Measurements from ENCODE around the gene EIF4A3.

Gene EIF4A3

DNA sequence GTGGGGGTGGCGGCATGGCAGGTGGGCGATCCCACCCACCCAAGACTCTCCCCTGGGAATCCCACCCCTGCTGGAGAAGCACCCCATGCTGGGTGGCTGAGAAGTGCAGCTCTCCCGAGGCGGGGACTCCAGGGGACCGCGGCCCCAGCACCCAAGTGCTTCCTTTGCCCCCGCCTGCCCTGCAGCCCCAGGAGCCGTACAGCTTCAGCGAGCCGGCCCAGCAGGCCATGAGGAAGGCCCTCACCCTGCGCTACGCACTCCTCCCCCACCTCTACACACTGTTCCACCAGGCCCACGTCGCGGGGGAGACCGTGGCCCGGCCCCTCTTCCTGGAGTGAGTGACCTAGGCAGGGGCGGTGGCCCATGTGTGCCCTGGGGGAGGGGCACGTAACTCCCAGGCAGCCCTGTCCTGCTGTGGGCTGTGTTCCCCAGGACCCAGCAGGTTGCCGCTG, 33.9 kb downstream of the EIF4A3 start:
- no peak for DNase-seq (ENCODE audit: low read depth in 1 of 2, low spot score in 1 of 2)

DNA sequence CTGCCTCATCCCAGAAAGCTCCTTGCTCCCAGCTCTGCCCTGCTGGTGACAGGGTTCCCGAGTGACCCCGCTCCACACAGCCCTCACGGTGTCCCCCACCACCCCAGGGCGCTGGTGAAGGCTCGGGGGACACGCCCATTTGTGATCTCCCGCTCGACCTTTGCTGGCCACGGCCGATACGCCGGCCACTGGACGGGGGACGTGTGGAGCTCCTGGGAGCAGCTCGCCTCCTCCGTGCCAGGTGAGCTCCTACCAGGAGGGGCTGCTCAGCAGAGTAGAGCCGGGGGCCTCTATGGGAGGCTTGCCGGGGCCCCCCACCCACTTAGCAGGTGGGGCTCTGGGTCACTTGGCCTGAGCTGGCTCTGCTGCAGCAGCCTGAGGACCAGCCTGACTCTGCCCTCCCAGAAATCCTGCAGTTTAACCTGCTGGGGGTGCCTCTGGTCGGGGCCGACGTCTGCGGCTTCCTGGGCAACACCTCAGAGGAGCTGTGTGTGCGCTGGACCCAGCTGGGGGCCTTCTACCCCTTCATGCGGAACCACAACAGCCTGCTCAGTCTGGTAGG, 34.4 kb downstream of the EIF4A3 start:
- DNase-seq (ENCODE audit: low read depth in 1 of 2, low spot score in 1 of 2): no peak

DNA sequence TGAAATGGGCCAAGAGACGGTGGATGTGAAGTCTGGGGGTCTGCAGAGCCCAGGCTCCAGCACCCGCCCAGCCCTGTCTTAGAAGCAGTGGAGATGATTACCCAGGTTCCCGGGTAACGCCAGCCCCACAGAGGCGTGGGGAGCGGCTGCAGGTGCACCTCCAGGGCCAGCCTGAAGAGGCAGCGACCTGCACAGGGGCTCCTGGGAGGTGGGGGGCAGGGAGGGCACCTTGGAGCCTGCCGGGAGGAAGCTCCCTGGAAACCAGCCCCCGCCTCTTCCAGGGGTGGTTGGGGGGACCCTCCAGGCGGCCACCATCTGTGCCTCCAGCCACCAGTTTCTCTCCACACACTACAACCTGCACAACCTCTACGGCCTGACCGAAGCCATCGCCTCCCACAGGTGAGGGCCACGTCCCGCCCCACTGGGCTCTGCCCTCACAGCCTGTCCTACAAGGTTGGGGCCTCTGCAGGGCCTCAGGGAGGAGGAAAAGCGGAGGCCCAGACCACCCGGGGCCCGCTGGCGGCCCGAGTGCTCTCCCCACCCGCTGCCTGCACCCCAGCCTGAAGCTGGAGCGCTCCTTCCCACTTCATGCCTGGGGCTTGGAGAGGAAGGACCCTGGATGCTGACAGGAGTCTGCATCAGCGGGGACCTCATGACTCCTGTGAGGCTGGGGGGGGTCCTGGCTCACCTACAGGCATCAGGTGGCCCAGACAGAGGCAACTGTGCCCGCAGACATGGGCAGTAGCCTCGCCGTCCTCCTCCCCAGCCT, 35.0 kb downstream of the EIF4A3 start:
- DNase-seq (ENCODE audit: low read depth in 1 of 2, low spot score in 1 of 2): no peak

DNA sequence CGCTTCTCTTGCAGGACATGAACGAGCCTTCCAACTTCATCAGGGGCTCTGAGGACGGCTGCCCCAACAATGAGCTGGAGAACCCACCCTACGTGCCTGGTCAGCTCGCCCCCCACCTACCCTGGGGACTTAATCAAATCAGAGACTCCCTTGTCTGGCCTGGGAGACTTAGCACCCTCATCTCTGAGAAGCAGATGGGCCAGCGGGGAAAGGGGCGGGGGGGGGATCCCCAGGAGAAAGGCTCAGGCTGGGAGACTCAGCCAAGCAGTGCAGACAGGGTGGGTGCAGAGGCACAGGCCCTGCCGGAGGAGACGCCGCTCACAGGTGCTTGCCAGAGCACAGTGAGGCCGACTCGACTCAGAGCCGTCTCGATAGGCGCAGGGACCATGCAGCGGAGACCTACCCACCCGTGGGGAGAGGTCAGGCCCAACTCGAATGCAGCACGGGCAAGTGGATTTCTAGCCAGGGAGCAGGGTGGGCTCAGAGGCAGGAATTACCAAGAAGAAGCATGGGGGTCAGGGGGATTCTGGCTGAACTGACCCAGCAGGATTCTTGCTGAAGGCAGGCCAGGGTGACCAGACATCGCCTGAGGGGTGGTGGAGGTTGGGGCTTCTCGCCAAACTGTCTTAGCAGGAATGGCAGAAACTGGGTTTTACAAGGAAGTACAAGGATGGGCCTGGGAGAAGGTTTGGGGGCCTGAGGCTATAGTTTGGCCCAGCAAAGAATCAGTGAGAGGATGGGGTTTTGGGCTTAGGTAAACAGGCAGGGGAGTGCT, 35.8 kb downstream of the EIF4A3 start:
- no peak for DNase-seq (ENCODE audit: low read depth in 1 of 2, low spot score in 1 of 2)

DNA sequence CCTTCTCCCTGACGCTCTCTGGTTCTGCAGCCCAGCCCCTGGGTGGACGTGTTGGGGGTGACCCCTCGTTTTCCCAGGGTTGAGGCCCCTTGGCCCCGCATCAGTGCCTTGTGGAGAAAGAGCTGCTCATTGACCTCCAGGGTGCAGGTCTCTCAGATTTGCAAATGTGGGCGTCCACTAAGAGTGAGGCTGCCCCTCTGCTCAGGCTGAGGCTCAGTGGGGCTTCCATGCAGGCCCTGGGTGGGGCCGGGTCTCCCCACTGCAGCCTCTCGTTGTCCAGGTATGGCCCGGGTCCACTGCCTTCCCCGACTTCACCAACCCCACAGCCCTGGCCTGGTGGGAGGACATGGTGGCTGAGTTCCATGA, 36.5 kb downstream of the EIF4A3 start:
- DNase-seq (ENCODE audit: low read depth in 1 of 2, low spot score in 1 of 2): no peak

DNA sequence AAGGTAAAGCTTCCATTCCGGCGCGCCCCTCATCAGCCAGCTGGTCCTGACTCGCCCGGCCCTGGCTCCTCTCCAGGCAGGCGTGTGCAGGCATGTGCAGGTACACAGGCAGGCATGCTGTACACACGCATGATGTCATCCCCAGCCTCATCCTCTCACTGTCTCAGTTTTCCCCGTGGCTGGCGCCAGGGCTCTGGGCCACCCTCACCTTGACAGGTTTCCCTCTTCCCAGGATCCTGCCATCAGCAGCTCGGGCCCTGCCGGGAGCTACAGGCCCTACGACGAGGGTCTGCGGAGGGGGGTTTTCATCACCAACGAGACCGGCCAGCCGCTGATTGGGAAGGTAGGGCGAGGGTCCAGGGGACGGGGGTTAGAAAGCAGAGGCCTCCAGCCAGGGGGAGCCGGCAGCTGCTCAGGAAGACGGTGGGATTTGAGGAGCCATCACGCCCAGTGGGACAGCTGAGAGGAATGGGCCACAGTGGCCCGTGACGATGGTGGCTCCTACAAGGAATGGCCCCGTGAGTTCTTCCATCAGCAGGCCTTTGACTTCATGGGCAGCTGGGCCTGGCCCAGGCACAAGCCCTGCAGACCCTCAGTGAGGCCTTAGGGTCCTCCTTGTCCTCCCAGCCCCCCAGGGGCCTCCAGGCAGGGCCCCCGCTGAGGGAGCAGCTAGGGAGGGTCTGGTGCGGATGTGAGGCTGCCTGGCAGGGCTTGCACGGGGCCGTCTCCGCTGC, 37.0 kb downstream of the EIF4A3 start:
- no peak for DNase-seq (ENCODE audit: low read depth in 1 of 2, low spot score in 1 of 2)

DNA sequence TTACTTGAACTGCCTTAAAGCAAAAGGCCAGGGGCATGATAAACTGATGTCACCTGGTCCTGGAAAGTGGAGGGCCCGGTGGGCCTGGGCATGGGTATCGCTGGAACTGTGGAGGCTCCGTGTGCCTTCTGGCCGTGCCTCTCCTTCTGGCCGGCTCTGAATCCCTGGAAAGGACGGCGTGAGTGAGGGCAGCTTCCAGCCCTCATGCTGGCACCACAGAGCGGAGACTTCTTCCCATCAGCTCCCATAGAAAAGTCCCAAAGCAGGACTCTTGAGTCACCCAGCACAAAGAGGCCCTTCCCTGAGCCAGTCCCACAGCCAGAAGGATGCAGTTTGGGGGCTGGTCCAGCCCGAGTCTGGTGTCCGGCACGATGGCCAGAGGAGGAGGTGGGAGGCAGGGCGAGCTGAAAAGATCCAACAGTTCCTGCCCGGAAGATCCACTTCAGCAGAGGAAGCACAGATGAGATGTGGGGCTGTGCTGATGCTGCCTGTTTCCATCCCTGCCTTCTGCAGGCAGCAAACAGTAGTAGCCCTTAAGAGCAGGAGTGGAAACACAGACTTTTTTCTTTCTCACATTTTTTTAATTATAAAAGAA, 37.8 kb downstream of the EIF4A3 start:
- no peak for DNase-seq (ENCODE audit: low read depth in 1 of 2, low spot score in 1 of 2)

DNA sequence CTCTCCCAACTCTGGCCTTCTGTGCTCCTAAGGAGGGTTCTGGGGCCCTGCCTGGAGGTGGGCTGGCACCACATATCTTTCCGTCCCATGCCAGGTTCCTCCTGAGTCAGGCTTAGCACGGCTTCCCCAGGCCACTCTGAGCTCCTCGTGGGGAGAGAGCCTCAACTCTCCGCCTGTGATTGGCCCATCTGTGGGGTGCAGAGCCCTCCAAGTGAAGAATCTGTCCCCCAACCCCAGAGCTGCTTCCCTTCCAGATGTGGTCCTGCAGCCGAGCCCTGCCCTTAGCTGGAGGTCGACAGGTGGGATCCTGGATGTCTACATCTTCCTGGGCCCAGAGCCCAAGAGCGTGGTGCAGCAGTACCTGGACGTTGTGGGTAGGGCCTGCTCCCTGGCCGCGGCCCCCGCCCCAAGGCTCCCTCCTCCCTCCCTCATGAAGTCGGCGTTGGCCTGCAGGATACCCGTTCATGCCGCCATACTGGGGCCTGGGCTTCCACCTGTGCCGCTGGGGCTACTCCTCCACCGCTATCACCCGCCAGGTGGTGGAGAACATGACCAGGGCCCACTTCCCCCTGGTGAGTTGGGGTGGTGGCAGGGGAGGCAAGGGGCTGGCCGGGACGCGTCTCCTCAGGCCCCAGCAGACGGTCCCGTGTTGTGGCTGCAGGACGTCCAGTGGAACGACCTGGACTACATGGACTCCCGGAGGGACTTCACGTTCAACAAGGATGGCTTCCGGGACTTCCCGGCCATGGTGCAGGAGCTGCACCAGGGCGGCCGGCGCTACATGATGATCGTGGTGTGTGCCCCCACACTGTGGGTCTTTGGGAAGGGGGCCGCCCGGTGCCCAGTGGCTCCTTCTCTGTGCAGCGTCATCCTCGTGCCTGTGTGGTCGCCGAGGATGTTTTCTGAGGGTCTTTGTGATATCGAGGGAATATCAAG, 38.6 kb downstream of the EIF4A3 start:
- DNase-seq (ENCODE audit: low read depth in 1 of 2, low spot score in 1 of 2): no peak

DNA sequence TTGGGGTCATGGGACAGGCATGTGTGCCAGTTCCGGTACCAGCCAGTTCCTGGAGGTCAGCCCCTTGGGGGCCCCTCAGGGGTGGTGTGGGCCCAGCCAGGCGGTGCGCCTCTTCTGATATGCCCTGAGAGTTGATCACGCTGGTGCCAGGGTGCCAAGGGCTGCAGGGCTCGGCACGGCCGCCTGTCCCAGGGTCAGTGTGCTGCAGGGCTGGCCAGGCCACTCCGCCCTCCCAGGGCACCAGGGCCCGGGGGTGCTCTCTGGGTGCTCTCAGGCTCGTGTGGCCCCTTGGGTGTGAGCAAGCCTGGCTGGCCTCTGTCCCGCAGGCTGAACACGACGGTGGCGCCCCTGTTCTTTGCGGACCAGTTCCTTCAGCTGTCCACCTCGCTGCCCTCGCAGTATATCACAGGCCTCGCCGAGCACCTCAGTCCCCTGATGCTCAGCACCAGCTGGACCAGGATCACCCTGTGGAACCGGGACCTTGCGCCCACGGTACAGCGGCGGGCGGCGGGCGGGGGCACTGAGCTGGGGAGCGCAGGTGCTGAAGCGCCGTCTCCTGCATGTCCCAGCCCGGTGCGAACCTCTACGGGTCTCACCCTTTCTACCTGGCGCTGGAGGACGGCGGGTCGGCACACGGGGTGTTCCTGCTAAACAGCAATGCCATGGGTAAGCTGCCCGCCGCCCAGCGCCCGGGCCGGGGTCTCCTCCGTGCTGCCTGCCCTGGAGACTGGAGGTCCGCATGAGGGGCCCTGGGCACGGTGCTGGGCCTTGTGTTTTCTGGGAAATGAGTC, 39.5 kb downstream of the EIF4A3 start:
- no peak for DNase-seq (ENCODE audit: low read depth in 1 of 2, low spot score in 1 of 2)

DNA sequence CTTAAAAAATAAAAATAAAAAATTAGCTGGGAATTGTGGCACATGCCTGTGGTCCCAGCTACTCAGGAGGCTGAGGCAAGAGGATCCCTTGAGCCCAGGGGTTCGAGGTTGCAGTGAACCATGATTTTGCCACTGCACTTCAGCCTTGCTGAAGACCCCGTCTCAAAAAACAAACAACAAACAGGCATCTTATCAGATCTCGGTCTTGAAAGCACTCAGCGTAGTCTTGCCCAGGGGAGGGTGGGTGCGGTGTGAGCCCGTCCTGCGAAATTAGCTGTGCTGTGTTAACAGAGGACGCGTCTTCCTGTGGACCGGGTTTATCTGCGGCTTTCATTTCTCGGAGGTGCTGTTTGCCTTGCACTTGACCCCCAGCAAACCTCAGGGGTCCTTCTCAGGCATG, 40.2 kb downstream of the EIF4A3 start:
- no peak for DNase-seq (ENCODE audit: low read depth in 1 of 2, low spot score in 1 of 2)

DNA sequence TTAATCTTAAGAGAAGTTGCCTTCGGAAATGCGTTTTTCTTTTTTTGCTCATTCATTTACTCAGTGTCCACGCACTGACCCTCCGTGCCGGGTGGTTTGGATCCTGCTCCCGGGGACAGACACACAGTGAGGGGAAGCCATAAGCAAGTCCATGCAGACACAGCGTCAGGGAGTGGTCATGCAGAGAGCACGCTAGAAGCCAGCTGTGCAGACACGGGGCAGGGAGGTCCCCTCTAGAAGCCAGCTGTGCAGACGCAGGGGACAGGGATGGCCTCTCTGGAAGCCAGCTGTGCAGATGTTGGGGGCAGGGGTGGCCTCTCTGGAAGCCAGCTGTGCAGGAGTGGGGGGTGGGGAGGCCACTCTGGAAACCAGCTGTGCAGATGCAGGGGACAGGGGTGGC, 40.8 kb downstream of the EIF4A3 start:
- DNase-seq (ENCODE audit: low read depth in 1 of 2, low spot score in 1 of 2): no peak

DNA sequence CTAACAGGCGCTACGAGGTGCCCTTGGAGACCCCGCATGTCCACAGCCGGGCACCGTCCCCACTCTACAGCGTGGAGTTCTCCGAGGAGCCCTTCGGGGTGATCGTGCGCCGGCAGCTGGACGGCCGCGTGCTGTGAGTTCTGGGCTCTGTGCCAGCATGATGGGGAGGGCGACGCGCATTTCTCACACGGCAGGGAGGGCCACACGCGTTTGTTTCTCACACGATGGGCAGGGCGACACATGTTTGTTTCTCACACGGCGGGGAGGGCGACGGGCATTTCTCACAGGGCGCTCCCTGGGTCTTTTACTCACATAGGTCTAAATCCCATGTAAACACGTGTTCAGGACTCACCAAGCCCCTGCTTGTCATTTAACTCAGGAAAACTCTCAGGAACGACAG, 41.2 kb downstream of the EIF4A3 start:
- no peak for DNase-seq (ENCODE audit: low read depth in 1 of 2, low spot score in 1 of 2)

DNA sequence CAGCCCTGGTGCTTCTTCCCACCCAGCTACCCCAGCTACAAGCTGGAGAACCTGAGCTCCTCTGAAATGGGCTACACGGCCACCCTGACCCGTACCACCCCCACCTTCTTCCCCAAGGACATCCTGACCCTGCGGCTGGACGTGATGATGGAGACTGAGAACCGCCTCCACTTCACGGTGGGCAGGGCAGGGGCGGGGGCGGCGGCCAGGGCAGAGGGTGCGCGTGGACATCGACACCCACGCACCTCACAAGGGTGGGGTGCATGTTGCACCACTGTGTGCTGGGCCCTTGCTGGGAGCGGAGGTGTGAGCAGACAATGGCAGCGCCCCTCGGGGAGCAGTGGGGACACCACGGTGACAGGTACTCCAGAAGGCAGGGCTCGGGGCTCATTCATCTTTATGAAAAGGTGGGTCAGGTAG, 42.0 kb downstream of the EIF4A3 start:
- DNase-seq (ENCODE audit: low read depth in 1 of 2, low spot score in 1 of 2): no peak

DNA sequence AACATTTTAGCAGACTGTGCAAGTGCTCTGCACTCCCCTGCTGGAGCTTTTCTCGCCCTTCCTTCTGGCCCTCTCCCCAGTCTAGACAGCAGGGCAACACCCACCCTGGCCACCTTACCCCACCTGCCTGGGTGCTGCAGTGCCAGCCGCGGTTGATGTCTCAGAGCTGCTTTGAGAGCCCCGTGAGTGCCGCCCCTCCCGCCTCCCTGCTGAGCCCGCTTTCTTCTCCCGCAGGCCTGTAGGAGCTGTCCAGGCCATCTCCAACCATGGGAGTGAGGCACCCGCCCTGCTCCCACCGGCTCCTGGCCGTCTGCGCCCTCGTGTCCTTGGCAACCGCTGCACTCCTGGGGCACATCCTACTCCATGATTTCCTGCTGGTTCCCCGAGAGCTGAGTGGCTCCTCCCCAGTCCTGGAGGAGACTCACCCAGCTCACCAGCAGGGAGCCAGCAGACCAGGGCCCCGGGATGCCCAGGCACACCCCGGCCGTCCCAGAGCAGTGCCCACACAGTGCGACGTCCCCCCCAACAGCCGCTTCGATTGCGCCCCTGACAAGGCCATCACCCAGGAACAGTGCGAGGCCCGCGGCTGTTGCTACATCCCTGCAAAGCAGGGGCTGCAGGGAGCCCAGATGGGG, 42.5 kb downstream of the EIF4A3 start:
- DNase-seq (ENCODE audit: low read depth in 1 of 2, low spot score in 1 of 2): no peak

DNA sequence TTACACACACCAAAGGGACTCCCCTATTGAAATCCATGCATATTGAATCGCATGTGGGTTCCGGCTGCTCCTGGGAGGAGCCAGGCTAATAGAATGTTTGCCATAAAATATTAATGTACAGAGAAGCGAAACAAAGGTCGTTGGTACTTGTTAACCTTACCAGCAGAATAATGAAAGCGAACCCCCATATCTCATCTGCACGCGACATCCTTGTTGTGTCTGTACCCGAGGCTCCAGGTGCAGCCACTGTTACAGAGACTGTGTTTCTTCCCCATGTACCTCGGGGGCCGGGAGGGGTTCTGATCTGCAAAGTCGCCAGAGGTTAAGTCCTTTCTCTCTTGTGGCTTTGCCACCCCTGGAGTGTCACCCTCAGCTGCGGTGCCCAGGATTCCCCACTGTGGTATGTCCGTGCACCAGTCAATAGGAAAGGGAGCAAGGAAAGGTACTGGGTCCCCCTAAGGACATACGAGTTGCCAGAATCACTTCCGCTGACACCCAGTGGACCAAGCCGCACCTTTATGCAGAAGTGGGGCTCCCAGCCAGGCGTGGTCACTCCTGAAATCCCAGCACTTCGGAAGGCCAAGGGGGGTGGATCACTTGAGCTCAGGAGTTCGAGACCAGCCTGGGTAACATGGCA, 43.4 kb downstream of the EIF4A3 start:
- no peak for DNase-seq (ENCODE audit: low read depth in 1 of 2, low spot score in 1 of 2)

DNA sequence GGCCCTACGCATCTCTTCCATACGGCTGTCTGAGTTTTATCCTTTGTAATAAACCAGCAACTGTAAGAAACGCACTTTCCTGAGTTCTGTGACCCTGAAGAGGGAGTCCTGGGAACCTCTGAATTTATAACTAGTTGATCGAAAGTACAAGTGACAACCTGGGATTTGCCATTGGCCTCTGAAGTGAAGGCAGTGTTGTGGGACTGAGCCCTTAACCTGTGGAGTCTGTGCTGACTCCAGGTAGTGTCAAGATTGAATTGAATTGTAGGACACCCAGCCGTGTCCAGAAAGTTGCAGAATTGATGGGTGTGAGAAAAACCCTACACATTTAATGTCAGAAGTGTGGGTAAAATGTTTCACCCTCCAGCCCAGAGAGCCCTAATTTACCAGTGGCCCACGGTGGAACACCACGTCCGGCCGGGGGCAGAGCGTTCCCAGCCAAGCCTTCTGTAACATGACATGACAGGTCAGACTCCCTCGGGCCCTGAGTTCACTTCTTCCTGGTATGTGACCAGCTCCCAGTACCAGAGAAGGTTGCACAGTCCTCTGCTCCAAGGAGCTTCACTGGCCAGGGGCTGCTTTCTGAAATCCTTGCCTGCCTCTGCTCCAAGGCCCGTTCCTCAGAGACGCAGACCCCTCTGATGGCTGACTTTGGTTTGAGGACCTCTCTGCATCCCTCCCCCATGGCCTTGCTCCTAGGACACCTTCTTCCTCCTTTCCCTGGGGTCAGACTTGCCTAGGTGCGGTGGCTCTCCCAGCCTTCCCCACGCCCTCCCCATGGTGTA, 44.1 kb downstream of the EIF4A3 start:
- DNase-seq (ENCODE audit: low read depth in 1 of 2, low spot score in 1 of 2): no peak

DNA sequence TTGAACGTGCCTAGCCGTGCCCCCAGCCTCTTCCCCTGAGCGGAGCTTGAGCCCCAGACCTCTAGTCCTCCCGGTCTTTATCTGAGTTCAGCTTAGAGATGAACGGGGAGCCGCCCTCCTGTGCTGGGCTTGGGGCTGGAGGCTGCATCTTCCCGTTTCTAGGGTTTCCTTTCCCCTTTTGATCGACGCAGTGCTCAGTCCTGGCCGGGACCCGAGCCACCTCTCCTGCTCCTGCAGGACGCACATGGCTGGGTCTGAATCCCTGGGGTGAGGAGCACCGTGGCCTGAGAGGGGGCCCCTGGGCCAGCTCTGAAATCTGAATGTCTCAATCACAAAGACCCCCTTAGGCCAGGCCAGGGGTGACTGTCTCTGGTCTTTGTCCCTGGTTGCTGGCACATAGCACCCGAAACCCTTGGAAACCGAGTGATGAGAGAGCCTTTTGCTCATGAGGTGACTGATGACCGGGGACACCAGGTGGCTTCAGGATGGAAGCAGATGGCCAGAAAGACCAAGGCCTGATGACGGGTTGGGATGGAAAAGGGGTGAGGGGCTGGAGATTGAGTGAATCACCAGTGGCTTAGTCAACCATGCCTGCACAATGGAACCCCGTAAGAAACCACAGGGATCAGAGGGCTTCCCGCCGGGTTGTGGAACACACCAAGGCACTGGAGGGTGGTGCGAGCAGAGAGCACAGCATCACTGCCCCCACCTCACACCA, 44.8 kb downstream of the EIF4A3 start:
- no peak for DNase-seq (ENCODE audit: low read depth in 1 of 2, low spot score in 1 of 2)
